Psoas muscle (tissue), 8 donors: ENCODE results near the gene CASZ1. TPM values are rescaled to one million over a fixed set of nuclear protein-coding genes. Genes with fewer than 3 reads are reported as not detected.

ENCODE experiments used
- ATAC-seq, 4 donors: fragments of 200-7000 bp; cut with Tn5 transposase; one replicate each; pipeline ENCODE4 v1.9.1; 2020; ENCODE audit warnings: moderate library complexity in 3 of 4, mild to moderate bottlenecking in 2 of 4
- DNase-seq, 2 donors: peaks; one replicate each; pipeline ENCODE4 v3.0.0-alpha.2; 2020
- H3K27ac ChIP-seq: fragments of 200-600 bp; one replicate; pipeline ENCODE4 v1.8.0; 2022
- H3K27me3 ChIP-seq, 3 donors: fragments of 200-600 bp in 1 of 3; one replicate each; pipeline versions ENCODE4 v1.6.1 to v1.8.0; 2013 to 2022; ENCODE audit warnings: low read length in 2 of 3, mild to moderate bottlenecking in 2 of 3, moderate library complexity in 1 of 3; ENCODE audit not compliant: insufficient read depth in 3 of 3
- H3K36me3 ChIP-seq, 2 donors: fragments of 200-600 bp in 1 of 2; one replicate each; pipeline versions ENCODE4 v1.6.1 to v1.8.0; 2013 to 2022; ENCODE audit warnings: low read depth in 1 of 2, mild to moderate bottlenecking in 1 of 2, moderate library complexity in 1 of 2; ENCODE audit not compliant: insufficient read depth in 1 of 2
- H3K4me1 ChIP-seq: fragments of 200-600 bp; one replicate; pipeline ENCODE4 v1.8.0; 2022
- H3K4me3 ChIP-seq: fragments of 200-600 bp; one replicate; pipeline ENCODE4 v1.8.0; 2022; ENCODE audit warnings: mild to moderate bottlenecking
- H3K9me3 ChIP-seq: fragments of 200-600 bp; one replicate; pipeline ENCODE4 v1.8.0; 2022
- WGBS, 3 donors: extraction: QIAGEN DNeasy Blood & Tissue Kit; methylation state at CpG; one replicate each; pipeline versions ENCODE4 v1.1.6 to v1.1.7; 2013; 5-methylcytosine and 5-hydroxymethylcytosine counted together
- intact Hi-C, 2 donors: fragments of 100-400 bp; cut with DNase I; formaldehyde crosslinking; loops; one replicate each; pipeline versions ENCODE4 v1.11.0 to v1.14.2; 2022
- polyA plus RNA-seq, 3 donors: library from polyadenylated mRNA; stranded (reverse); fragments of 200-250 nt; gene quantifications; one replicate each; pipeline ENCODE4 v1.2.3, GENCODE V29; 2013
- total RNA-seq, 4 donors: library from RNA; stranded (reverse); fragmentation: NEBNext Ultra II Directional in 2 of 4; extraction: Animal tissue kit (Norgen Biotek cat#: 25700) in 2 of 4; gene quantifications; one replicate each; pipeline versions ENCODE4 v1.2.1 to v1.2.4, GENCODE V29; 2021 to 2023
- TF ChIP-seq, protein P1 (sequence below): fragments of 200-600 bp; IDR thresholded peaks from one replicate; pipeline ENCODE4 v1.8.0; 2022; ENCODE audit warnings: antibody characterized with exemption
- donor health status: healthy with polysubstance abuse.
- donor health status: DM: no; HTN: no; CAD: no; lungs with moderate emphysema.
- donor health status: Bipolar disorder and iron deficiency.
- donor health status: healthy.
- donor health status: DM: yes; HTN: yes; CAD: no.
- donor health status: DM: no; HTN: no; CAD: no.
- donor health status: DM: no; HTN: no; CAD: no.
- donor health status: DM: yes; HTN: yes; CAD: no.

The CASZ1 gene
- total and polyA plus RNA-seq, 7 donors, result 2.6 to 83.3 (median 53.1) TPM

DNA sequence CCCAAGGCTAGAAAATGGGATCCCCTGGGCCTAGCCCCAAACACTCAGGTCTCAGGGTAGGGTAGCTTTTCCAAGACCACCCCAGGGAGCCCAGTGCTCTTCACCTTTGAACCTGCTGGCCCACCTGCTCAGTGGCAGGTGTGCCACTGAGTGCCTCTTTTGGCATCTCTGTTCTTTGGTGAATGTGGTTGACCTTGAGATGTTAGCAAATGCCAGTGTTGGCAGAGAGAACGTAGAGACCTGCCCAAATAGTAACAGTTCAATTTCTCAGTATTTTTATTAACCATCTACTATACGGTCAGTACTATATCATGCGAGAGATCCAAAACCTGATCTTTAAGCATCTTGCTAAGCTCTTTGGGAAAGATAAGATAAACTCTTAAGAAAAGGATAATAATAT lies 193.5 kb downstream of the CASZ1 start:
- TF ChIP-seq, protein P1, sequence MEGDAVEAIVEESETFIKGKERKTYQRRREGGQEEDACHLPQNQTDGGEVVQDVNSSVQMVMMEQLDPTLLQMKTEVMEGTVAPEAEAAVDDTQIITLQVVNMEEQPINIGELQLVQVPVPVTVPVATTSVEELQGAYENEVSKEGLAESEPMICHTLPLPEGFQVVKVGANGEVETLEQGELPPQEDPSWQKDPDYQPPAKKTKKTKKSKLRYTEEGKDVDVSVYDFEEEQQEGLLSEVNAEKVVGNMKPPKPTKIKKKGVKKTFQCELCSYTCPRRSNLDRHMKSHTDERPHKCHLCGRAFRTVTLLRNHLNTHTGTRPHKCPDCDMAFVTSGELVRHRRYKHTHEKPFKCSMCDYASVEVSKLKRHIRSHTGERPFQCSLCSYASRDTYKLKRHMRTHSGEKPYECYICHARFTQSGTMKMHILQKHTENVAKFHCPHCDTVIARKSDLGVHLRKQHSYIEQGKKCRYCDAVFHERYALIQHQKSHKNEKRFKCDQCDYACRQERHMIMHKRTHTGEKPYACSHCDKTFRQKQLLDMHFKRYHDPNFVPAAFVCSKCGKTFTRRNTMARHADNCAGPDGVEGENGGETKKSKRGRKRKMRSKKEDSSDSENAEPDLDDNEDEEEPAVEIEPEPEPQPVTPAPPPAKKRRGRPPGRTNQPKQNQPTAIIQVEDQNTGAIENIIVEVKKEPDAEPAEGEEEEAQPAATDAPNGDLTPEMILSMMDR, result no peak
- no peak for DNase-seq
- Histone ChIP-seq H3K27me3 (no peaks in the 10 kb centered on the region), H3K9me3 (no peaks in the 10 kb centered on the region), H3K4me3 (no peak overlapping the region), H3K27ac (no peak overlapping the region), H3K4me1 (no peaks in the 10 kb centered on the region), H3K36me3 (peaks cover 0 to 18% of the 10 kb centered on the region in 2 donors)
- 80 to 89% (median 83%) methylated on average over 3 of the region's 3 CpGs for WGBS, 3 donors
- ATAC-seq, result no peak
- intact Hi-C loops, result no loop called here

DNA sequence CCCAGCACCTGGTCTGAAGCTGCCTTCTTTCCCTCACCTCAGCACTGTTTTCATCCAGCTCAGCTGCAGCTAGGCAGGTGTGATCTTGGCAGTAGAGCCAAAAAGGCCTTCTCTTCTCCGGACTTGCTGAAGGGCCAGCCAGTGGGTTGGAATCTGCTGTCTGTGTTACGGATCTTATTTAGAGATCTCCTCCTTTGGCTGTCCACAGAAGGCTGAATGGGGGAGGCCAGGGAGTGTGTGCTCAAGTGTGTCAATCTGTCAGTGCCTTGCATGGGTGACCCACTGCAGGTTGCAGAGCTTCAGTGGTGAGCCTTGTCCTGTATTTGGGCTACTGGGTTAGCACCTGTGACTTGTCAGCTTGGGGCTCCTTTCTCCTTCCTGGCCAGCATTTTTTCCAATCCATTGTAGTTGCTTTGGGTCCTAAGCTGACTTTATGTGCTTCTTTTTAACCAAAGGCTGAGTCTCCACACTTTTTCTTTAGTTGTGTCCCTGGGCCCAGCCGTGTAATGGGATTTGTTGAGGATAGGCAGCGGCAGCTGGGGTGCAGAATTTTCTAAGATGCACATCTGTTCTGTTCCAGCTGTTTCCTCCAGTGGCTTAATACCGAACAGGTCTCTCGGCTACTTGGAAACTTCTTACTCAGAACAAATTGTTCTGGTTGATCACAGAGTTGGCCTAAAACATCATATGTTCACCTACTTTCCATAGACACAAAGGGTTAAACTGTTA lies 194.9 kb downstream of the CASZ1 start:
- TF ChIP-seq, protein P1, result no peak
- intact Hi-C loops, result no loop called here
- Histone ChIP-seq H3K9me3 (no peaks in the 10 kb centered on the region), H3K4me3 (no peak overlapping the region), H3K4me1 (no peaks in the 10 kb centered on the region), H3K36me3 (peaks cover 0 to 18% of the 10 kb centered on the region in 2 donors), H3K27ac (no peak overlapping the region), H3K27me3 (no peaks in the 10 kb centered on the region)
- WGBS, 3 donors, result 63 to 82% (median 66%) methylated on average over 6 of the region's 6 CpGs
- no peak for ATAC-seq
- DNase-seq, result no peak

DNA sequence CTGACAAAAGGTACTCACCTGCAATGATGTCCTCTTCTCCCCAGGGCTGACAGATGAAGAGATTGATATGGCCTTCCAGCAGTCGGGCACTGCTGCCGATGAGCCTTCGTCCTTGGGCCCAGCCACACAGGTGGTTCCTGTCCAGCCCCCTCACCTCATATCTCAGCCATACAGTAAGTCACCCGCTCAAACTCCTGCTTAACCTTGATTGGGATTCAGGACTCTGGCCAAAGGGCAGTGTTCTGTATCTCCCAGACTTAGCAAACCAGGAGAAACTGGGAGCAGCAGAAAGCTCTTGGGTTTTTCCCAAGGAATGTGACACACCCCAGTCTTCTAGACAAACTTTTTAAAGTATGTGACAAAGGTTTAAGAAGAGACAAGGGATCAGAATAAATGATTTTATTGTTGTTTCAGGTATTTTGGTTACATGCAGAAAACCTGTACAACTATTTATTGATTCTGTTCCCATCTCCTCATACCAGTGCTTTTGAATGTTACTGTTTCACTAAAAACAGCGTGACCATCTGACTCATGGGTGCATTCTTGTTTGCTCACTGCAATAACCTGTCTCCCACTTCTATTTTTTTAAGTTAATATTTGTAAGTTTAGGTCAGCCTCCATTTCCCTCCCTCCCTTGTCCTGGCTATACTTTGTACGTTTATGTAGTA lies 197.1 kb downstream of the CASZ1 start:
- no peak for DNase-seq
- ATAC-seq, result no peak
- no peaks in the 10 kb centered on the region for H3K9me3 ChIP-seq
- no peaks in the 10 kb centered on the region for H3K4me1 ChIP-seq
- H3K27me3 ChIP-seq, result no peaks in the 10 kb centered on the region
- WGBS, 3 donors, result 86 to 96% (median 90%) methylated on average over 6 of the region's 6 CpGs
- no peak overlapping the region for H3K27ac ChIP-seq
- no peak overlapping the region for H3K4me3 ChIP-seq
- H3K36me3 ChIP-seq, result peaks cover 0 to 18% of the 10 kb centered on the region in 2 donors
- TF ChIP-seq, protein P1, result no peak
- intact Hi-C loops, result no loop called here

DNA sequence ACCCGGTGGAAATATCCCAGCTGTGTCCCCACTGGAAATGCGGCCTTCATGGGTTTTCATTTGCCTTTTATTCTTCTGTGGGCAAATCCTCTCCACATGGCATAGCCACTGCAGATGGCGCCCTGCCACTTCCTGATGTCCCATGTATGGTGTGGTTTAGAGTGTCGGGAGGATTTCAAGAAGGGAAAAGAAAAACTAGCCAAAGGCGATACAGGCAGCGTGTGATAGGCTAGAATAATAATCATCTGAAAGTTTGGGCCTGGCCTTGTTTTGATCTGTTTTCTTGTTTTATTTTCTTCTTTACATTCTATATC lies 198.1 kb downstream of the CASZ1 start:
- Histone ChIP-seq H3K4me1 (no peaks in the 10 kb centered on the region), H3K4me3 (no peak overlapping the region), H3K27me3 (no peaks in the 10 kb centered on the region), H3K36me3 (peaks cover 0 to 18% of the 10 kb centered on the region in 2 donors), H3K9me3 (no peaks in the 10 kb centered on the region), H3K27ac (no peak overlapping the region)
- TF ChIP-seq, protein P1, result no peak
- WGBS, 3 donors, result 44 to 58% (median 48%) methylated on average over 6 of the region's 6 CpGs
- DNase-seq (no peak), ATAC-seq (peak in 3 of 4 donors; percentile 50 to 65 (median 61))
- intact Hi-C loops, result no loop called here
